Stimulated activated naive CD4-positive, alpha-beta T cell treated with Interleukin-2 at 50 U/mL for 16 hours (primary cell): Measurements from ENCODE around the gene CRTC3.
"Not testable (repeated sequence)": the region's sequence is repeated elsewhere in the genome, so short reads cannot be mapped to it uniquely, and the experiment has no call there.

ENCODE experiments used
- DNase-seq: peaks from one replicate; lab custom pipeline; 2025; lab: John Stamatoyannopoulos, UW

CRTC3 gene

DNA sequence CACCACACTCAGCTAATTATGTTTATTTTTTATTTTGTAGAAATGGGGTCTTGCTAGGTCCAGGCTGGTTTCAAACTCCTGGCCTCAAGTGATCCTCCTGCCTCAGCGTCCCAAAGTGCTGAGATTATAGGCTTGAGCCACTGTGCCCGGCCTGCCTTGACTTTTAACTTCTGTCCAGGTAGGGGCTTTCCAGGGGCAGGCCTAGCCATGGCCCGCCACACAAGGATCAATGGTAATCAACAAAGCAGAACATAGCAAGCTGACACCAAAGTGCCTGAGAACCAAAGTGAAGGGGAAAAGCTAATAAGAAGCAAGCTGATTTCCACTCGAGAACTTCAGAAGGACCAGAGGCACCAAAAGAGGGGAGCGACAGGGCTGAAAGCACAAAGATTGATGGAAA, 9.4 kb upstream of the CRTC3 start:
- DNase-seq, result no peak

DNA sequence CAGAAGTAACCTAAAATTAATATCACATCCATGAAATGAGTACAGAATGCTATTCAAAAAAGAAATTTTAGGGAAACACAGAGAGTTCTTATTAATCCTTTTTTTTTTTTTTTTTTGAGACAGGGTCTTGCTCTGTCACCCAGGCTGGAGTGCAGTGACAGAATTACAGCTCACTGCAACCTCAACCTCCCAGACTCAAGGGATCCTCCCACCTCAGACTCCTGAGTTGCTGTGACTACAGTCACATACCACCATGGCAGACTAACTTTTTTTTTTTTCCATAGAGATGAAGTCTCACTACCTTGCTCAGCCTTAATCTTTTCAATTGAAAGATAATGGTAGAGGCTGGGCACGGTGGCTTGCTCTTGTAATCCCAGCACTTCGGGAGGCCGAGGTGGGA, 6.3 kb upstream of the CRTC3 start:
- DNase-seq, result no peak

DNA sequence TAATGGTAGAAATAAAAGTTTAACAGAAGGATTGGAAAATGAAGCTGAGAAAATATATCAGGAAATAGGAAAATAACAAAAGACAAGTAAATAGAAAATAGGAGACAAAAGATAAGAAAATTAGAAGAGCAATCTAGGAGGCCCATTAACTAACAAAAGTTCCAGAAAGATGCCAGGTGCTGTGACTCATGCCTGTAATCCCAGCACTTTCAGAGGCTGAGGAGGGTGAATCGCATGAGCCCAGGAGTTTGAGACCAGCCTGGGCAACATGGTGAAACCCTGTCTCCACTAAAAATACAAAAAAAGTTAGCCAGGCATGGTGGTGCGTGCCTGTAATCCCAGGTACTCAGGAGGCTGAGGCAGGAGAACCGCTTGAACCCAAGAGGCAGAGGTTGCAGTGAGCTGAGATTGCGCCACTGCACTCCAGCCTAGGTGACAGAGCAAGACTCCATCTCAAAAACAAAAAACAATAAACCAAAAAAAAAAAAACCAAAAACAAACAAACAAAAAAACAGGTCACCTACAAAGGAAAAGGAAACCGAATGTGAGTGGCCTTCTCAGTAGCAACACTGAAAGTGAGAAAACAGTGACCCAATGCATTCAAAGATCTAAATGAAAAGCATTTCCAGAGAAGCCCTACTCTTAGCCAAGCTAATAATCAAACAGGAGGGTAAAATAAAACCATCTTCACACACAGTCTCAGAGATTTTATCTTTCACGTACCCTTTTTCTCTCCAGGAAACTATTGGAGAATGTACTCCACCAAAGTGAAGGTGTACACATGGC, 5.5 kb upstream of the CRTC3 start:
- not testable (repeated sequence) for DNase-seq

DNA sequence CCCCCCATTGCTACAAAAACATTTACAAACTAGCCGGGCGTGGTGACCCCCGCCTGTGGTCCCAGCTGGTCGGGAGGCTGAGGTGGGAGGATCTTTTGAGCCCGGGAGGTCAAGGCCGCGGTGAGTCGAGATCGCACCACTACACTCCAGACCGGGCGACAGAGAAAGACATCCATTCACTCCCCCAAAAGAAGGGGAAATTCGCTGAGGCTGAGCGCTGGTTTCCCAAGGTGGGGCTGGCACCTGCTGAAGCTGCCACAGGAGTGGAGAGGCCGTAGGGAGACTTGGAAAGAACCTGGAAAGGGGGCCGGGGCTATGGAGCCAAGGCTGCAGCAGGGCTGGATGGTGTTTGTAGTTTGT, 732 bp upstream of the CRTC3 start:
- DNase-seq, result no peak

DNA sequence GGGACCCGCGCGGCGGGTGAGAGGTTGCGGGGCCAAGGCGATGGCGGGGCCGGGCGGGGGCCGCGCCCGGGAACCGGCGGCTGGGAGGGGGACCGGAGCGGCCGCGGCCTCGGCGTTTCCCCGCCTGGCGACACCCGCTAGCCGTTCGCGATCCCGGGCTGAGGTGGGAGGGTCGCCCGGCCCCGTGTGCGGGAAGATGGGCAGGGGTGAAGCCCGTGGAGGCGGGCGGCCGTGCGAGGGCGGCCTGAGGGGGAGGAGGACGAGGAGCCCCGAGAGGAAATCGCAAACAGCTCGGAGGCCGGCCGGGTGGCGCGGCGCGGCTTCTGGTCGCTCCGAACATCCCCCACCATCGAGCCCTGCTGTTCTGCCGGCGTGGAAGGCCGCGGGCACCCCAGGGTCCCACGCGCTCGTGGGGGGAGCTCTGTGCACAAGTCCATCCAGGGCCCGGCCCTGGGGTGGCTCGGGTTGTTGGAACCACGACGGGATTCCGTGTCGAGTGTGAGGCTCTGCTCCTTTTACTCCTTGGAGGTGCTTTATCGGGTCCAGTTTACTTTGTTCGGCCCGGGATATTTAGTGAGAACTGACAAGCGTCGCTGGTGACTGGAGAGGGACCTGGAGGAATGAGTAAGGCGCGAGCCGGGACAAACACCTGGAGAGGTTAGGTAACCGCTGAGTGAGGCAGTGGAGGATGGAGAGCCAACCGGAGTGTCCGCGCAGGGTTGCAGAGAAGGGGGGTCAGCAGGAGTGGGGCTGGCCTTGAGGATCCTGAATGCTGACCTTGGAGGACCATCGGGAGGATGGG, 728 bp downstream of the CRTC3 start:
- peak; percentile 50 for DNase-seq

DNA sequence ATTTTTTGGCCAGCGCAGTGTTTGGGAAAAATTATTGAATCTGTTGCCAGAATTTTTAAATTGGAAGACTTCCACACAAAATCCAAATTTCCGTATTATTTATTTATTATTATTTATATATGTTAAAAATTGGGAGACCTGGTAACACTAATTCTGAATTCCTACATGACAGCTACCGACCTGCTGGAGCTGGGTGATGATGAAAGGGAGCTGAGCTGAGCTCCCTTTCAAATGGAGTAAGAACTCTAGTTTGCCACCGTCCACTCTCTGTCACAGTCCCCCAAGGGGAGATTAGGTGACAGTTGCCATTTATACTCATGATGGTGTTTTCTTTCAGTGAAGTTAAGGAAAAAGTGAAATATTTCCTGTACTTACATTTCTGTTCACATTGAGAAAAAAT, 1.4 kb downstream of the CRTC3 start:
- no peak for DNase-seq

DNA sequence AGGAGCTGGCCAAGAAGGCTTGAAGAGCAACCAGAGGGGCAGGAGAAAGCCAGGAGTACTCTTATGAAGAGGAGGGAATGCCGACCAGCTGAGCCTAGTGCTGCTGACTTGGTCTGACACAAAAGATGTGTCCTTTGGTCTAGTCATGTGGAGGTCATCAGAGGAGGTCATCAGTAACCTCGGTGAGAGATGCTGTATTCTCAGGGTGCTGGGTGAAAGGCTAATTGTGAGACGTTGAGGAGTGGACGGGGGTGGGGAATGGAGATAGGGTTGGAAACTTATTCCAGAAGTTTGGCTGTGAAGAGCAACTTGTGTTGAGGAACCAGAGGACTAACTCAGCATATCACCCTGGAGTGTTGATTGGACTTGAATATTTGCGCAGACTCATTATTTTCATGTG, 5.5 kb downstream of the CRTC3 start:
- DNase-seq, result no peak

DNA sequence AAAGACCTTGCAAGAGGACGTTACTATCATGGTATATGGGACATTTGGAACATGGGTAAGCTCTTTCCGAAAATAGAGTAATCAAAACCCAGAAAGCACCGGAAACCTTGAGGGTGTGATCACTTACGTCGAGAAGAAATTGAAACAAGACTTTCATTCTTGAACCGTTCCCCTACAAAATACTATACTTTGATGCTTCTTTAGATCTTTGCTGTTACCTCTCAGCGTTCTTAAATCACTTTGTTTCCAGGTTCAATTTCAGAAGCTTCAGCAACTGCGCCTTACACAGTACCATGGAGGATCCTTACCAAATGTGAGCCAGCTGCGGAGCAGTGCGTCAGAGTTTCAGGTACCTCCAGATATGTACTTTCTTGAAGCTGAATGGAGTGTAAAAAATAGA, 10.1 kb downstream of the CRTC3 start:
- DNase-seq, result peak; percentile 20

DNA sequence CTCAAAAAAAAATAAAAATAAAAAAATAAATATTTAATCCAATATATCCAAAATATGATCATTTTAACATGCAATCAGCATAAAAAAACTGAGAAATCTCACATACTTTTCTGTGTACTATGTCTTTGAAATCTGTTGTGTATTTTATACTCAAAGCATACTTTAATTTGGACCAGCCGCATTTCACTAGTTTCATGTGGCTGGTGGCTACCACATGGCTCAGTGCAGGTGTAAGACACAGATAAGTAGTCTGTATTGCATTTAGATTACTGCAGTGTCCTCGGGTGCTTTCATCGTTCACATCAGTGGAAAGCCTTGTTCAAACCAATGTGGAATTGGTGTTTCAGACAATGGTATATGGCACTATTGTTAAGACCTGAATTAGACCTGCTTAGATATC, 11.0 kb downstream of the CRTC3 start:
- DNase-seq, result no peak

DNA sequence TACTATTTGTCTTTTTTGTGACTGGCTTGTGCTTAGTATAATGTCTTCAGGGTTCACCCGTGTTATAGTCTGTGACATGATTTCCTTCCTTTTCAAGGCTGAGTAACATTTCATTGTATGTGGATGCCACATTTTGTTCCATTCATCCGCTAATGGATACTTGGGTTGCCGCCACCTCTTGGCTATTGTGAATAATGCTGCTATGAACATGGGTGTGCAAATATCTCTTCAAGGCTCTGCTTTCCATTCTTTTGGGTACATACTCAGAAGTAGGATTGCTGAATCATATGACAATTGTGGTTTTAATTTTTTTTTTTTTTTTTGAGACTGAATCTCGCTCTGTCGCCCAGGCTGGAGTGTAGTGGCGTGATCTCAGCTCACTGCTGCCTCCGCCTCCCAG, 15.4 kb downstream of the CRTC3 start:
- DNase-seq, result no peak

DNA sequence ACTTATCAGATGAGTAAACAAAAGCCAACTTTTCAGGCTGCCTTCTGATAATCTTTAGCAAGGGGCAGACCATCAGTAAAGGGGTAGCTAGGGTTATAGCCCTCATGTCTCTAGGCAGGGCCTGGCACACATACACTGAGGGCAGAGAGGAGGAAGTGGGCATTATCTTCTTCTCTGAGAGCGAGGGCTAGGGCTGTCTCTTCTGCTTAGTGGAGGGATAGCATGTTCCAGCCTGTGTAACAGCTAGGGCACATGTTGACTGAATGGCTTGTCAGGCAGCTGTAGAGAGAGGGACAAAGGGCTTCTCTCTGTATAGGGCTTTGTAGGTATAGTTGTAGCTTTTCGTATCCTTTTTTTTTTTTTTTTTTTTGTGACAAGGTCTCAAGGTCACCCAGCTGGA, 17.8 kb downstream of the CRTC3 start:
- no peak for DNase-seq

DNA sequence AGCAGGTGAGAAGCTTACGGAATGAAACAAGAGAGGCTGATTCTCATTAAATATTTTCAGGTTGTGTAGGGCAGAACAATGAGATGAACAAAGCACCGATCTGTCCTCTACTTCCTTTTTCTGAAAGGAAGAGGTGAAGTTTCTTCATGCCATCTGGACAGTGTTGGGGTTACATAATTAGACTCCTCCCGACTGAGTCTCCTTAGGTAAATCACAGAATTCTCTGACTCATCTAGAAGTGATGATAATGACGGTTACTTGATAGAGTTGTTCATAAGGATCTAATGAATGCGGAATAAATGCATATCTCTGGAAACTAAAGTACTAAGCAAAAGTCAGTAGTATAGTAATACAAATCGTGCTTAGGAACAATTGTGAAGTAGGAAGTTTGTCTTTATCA, 21.2 kb downstream of the CRTC3 start:
- DNase-seq, result no peak

DNA sequence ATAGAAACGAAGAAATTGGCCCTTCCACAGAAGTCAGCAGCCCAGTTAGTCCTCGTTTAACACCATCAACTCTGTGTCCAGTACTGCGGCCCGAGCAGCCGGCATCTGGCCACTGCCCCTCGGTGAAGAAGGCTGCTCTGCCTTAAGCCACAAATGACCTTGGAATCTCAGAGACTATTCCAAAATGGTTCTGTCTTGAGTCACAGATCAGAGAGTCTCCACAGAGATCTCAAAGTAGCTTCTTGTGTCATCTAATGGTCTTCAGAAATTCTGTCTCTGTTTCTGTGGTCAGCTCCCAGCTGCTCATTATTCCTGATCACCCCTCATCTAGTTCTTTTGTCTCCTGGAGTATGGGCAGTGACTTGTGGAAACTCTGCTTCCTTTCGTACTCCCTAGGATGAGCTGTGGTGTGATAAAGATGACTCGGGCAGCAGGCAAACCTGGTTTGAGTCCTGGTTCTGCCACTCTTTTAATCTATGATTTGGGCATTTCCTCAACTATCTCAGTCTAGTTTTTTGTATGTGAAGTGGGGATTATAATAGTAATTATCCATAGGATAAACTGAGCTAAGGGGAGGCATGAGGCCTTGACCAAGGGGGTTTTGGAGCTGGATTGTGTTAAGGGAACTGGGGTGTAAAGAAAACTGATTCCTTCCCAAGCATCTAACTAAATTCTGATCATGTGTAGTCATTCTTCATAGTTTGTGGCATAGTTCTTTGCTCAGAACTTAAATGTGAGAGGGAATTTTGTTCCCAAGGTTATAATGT, 22.6 kb downstream of the CRTC3 start:
- DNase-seq, result no peak

DNA sequence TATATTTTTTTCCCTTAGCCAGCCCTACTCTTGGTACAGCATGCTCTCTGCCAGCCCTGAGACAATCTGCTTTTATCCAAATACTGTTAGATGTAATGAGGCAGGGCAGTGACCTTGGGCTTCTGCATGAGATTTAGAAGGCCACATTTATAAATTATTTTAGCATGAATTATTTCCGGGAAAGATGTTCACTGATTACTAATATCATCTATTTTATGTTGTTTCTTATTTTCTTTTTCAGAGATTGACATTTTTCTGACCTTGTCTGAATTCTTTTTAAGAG, 23.1 kb downstream of the CRTC3 start:
- DNase-seq, result no peak

DNA sequence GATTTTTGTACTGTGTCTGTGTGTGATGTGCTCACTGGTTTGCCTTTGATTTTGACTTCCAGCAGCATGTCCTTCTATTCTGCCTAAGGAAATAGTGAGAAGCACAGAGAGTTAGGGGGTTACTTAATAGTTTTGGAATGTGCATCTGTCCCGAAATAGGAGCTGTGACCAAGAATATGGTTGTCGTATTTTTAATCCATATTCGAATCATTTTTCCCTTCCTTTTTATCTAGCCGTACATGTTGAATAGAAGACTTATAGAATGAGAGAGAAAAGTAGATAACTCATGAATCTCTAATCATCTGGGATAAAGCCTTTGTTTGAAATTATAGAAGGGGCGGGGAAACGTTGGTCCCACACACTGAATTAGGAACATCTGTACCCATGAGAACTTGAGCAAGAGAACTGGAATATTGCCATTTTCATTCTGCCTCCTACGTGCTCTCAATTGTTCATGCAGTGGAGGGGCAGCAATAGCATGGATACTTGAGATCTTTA, 23.6 kb downstream of the CRTC3 start:
- no peak for DNase-seq

DNA sequence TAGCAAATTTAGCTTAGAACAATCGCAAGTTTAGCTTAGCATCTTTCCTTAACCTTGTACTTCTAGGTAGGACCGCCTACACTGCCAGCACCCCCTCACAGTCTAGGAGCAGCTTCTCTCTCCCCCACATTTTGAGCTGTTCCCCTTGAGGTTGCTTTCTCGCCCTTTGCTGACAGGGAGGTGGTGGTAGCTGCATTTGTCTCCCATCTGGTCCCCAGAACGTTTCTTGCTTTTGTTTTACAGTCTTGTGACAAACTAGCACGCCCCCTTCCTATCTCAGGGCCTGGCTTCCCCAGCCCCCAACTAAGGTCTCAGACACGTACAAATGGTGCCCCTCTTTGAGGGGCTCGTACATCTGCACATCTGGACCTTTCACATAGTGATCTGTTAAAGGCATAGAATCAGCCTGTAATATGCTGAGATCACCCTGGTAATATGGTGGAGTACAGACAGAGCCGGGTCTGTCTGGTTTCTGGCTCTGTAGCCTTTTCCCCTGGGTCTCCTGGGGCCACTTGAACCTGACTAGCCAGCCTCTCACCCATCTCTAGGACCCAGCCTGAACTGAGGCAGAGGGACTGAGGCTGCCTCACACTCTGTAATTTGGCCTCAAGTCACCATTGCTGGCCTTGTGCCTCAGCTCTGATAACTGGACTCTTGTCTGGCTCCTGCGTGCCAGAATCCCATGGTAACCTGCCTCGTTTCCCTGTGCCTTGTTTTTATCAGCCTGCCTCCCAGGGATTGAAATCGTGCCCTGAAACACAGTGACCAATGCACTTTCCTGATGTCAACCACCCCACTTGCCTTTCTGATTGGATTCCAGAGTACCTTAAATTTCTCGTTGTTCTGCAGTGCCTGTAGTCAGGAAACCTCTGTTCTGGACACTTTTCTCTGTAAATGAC, 27.7 kb downstream of the CRTC3 start:
- no peak for DNase-seq

DNA sequence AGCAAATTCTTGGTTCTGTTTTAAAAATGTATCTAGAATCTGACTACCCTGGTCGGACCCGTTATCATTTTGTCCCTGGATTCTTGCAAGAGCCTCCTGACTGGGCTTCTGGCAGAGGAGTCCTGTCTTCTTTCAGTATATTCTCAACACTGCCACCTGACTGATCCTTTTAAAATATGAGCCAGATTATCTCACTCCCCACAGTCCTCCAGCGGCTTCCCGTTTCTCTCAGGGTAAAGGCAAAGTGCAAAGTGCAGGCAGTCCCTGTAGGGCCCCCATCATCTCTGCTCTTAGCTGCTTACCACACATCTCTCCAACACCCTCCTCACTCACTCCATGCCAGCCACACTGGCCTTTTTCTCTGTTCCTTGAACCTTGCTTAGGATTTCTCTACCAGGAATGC, 28.4 kb downstream of the CRTC3 start:
- no peak for DNase-seq

DNA sequence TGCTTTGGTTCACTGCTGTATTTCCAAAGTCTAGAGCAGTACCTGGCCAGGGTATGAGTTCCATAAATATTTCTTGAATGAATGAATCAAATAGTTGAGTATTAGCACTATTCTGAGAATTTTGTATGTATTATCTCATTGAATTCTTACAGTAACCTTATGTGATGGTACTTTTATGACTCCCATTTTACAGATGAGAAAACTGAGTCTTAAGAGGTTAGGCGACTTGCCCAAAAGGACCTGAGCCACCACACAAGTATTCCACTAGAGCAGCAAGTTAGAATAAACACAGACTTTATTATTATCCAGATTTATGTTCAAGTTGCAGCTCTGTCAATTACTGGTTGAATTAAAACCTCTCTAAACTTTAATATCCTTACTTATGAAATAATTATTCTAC, 29.4 kb downstream of the CRTC3 start:
- no peak for DNase-seq

DNA sequence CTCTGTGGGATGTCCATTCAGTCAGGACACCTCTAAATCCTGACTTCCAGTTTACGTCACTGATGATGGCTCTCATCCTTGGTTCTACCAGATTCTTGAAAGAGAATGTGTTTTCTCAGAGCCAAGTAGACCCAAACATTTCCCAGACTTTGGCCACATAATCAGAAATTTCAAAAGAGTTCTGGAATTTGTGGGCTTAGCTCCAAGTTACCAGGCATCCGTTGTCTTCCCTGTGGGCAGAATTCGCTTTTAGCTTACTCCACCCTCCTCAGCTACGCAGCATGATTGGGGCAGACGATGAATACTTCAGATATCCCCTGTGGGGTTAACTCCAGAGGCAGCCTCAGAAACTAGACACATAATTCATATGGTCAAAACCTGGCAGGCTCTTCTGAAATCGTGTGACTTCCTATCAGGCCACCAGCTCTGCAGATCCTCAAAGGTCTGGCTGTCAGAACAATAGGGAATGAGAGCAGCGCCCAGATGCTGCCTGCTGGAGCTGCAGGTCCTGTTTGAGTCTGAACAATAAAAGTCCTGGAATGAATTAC, 30.6 kb downstream of the CRTC3 start:
- DNase-seq, result no peak

DNA sequence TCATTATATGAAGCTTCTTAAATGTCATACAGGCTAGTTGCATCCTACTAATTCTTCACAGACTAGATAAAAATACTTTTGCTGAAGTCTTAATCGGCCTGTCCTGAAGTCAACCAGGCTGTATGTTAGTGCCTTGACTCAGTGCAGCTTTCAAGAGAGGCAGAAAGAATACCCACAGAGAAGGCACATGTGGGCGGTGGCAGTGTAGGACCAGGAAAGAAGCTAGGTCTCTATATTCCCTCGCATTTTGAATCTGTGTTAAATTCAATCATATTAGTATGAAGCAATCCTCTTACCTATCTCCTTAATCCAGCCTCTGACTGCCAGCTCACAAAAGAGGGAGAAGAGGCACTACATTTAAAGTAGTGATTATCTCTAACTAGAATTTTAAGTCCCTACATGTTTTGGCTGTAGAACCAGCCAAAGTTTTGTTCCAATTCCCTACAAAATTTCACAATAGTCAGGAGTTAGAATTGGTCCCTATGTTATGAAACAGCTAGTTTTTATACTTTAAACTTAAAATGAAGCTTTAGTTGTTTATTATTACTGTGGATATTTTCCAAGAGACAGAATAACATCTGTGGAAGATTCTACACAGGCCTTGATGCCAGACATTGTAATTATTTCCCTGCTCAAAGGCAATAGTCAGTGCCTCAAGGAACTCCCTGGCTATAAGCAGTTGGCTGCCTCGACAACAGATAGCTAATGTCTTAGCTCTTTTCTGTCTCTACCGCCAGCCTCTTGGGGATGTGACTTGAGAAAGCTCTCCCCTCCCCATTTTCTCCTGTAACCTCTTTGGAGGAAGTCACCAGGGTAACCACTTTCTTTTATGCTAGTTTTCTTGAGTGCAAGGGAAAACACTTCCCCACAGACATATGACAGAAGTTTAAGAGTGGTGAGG, 31.9 kb downstream of the CRTC3 start:
- no peak for DNase-seq

DNA sequence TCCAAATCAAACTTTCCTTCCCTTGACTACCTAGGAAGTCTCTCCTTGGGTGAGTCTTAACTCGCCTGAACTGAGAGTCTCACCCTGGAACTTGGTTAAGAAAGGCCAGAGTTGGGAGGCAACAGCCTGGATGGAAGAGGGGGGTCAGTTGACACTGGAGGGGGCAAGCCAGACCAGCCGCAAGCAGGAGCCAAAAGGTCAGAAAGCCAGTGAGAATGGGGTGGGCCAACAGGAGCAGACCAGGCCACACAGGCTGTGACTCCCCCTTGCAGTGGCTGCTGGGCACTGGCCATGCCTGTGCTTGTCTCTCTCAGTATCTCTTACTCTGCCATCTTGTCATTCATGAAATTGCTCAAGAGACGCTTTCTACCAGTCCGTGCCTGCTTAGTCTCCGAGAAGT, 32.9 kb downstream of the CRTC3 start:
- no peak for DNase-seq
